A549 (cell line): ENCODE results near the gene CX3CR1. TPM values are rescaled to one million over a fixed set of nuclear protein-coding genes. Genes with fewer than 3 reads are reported as not detected.

Experiments
- polyA plus RNA-seq, 4 experiments: library from polyadenylated mRNA; depleted of rRNA in 3 of 4; stranded (reverse); fragments of >200 nt; fragmentation: RNase III in 1 of 4; extraction: RNeasy Plus Mini Kit Qiagen cat#74134 plus additional on column Dnase treatment in 1 of 4; gene quantifications; 2 replicates in 3 of 4; 3 replicates in 1 of 4; pipeline ENCODE4 v1.2.3, GENCODE V29; 2011 to 2017

The CX3CR1 gene
- polyA plus RNA-seq, 2 of the 4 experiments (the other 2 are of a cell fraction): 0.06 to 0.14 TPM

Other genes with a start within 250 kb of the CX3CR1 start
- not detected in 2 replicates for gene SCN11A, start 228.1 kb downstream of the CX3CR1 start, polyA plus RNA-seq (2011; rRNA removed)
- 0.01 TPM in 1 of 3 replicates, not detected in the others for gene SCN11A, start 228.1 kb downstream of the CX3CR1 start, polyA plus RNA-seq (2017; fragmentation: RNase III; extraction: RNeasy Plus Mini Kit Qiagen cat#74134 plus additional on column Dnase treatment)
- 39.6 and 41.0 TPM in 2 replicates for gene WDR48, start 228.0 kb downstream of the CX3CR1 start, polyA plus RNA-seq (2011; rRNA removed)
- 18.8 to 21.0 TPM (median 20.0 TPM) in 3 replicates for gene WDR48, start 228.0 kb downstream of the CX3CR1 start, polyA plus RNA-seq (2017; fragmentation: RNase III; extraction: RNeasy Plus Mini Kit Qiagen cat#74134 plus additional on column Dnase treatment)
- 30.3 and 38.9 TPM in 2 replicates for gene GORASP1, start 172.4 kb downstream of the CX3CR1 start, polyA plus RNA-seq (2011; rRNA removed)
- gene GORASP1, start 172.4 kb downstream of the CX3CR1 start, polyA plus RNA-seq (2017; fragmentation: RNase III; extraction: RNeasy Plus Mini Kit Qiagen cat#74134 plus additional on column Dnase treatment): 27.4 to 36.3 TPM (median 32.3 TPM) in 3 replicates
- gene TTC21A, start 172.4 kb downstream of the CX3CR1 start, polyA plus RNA-seq (2011; rRNA removed): 1.4 and 2.0 TPM in 2 replicates
- 1.1 to 1.5 TPM (median 1.1 TPM) in 3 replicates for gene TTC21A, start 172.4 kb downstream of the CX3CR1 start, polyA plus RNA-seq (2017; fragmentation: RNase III; extraction: RNeasy Plus Mini Kit Qiagen cat#74134 plus additional on column Dnase treatment)
- gene CSRNP1, start 126.4 kb downstream of the CX3CR1 start, polyA plus RNA-seq (2011; rRNA removed): 15.5 and 15.6 TPM in 2 replicates
- 10.7 to 12.9 TPM (median 12.0 TPM) in 3 replicates for gene CSRNP1, start 126.4 kb downstream of the CX3CR1 start, polyA plus RNA-seq (2017; fragmentation: RNase III; extraction: RNeasy Plus Mini Kit Qiagen cat#74134 plus additional on column Dnase treatment)
- not detected in 2 replicates for gene XIRP1, start 87.4 kb downstream of the CX3CR1 start, polyA plus RNA-seq (2011; rRNA removed)
- not detected in 3 replicates for gene XIRP1, start 87.4 kb downstream of the CX3CR1 start, polyA plus RNA-seq (2017; fragmentation: RNase III; extraction: RNeasy Plus Mini Kit Qiagen cat#74134 plus additional on column Dnase treatment)
- not detected in 2 replicates for gene CCR8, start 49.7 kb upstream of the CX3CR1 start, polyA plus RNA-seq (2011; rRNA removed)
- not detected in 3 replicates for gene CCR8, start 49.7 kb upstream of the CX3CR1 start, polyA plus RNA-seq (2017; fragmentation: RNase III; extraction: RNeasy Plus Mini Kit Qiagen cat#74134 plus additional on column Dnase treatment)
- 52.8 and 53.0 TPM in 2 replicates for gene SLC25A38, start 103.3 kb upstream of the CX3CR1 start, polyA plus RNA-seq (2011; rRNA removed)
- gene SLC25A38, start 103.3 kb upstream of the CX3CR1 start, polyA plus RNA-seq (2017; fragmentation: RNase III; extraction: RNeasy Plus Mini Kit Qiagen cat#74134 plus additional on column Dnase treatment): 30.9 to 32.6 TPM (median 31.9 TPM) in 3 replicates
- gene RPSA, start 126.7 kb upstream of the CX3CR1 start, polyA plus RNA-seq (2011; rRNA removed): 3,141 and 4,058 TPM in 2 replicates
- gene RPSA, start 126.7 kb upstream of the CX3CR1 start, polyA plus RNA-seq (2017; fragmentation: RNase III; extraction: RNeasy Plus Mini Kit Qiagen cat#74134 plus additional on column Dnase treatment): 2,484 to 2,571 TPM (median 2,497 TPM) in 3 replicates
- 0.10 TPM in 1 of 2 replicates, not detected in the other for gene MOBP, start 187.6 kb upstream of the CX3CR1 start, polyA plus RNA-seq (2011; rRNA removed)
- gene MOBP, start 187.6 kb upstream of the CX3CR1 start, polyA plus RNA-seq (2017; fragmentation: RNase III; extraction: RNeasy Plus Mini Kit Qiagen cat#74134 plus additional on column Dnase treatment): 0.01 TPM in 1 of 3 replicates, not detected in the others